ENCODE measurements around the gene RAB3IL1.

The RAB3IL1 gene

GRCh38 chr11:61946894-61947293 is 29.5 kb upstream of the RAB3IL1 start:
- no peak overlapping the region for H3K4me3 ChIP-seq (replicated peaks; ENCODE audit: low read depth, low read length)
- TF ChIP-seq CTCF (IDR thresholded peaks at IDR 0.05; ENCODE audit: low read length, missing control alignments), result no peak
- no peak for DNase-seq (ENCODE audit: low read depth)

- no peak overlapping the region for H3K4me3 ChIP-seq (replicated peaks; ENCODE audit: low read depth, low read length)
- no peak for TF ChIP-seq CTCF (IDR thresholded peaks at IDR 0.05; ENCODE audit: low read length, missing control alignments)
- DNase-seq (ENCODE audit: low read depth), result no peak
These were observed 27.8 kb upstream of the RAB3IL1 start for GRCh38 chr11:61945191-61945590.

- DNase-seq (ENCODE audit: low read depth), result no peak
- no peak for TF ChIP-seq CTCF (IDR thresholded peaks at IDR 0.05; ENCODE audit: low read length, missing control alignments)
These were observed 23.1 kb upstream of the RAB3IL1 start for GRCh38 chr11:61940466-61940865.

GRCh38 chr11:61935861-61936260 is 18.5 kb upstream of the RAB3IL1 start:
- no peak overlapping the region for H3K4me3 ChIP-seq (replicated peaks; ENCODE audit: low read depth, low read length)
- TF ChIP-seq CTCF (IDR thresholded peaks at IDR 0.05; ENCODE audit: low read length, missing control alignments), result no peak

More at GRCh38 chr11:61940466-61940865, 23.1 kb upstream of the RAB3IL1 start:
- no peak overlapping the region for H3K4me3 ChIP-seq (replicated peaks; ENCODE audit: low read depth, low read length)

GRCh38 chr11:61930933-61931332 is 13.6 kb upstream of the RAB3IL1 start:
- DNase-seq (ENCODE audit: low read depth), result no peak
- TF ChIP-seq CTCF (IDR thresholded peaks at IDR 0.05; ENCODE audit: low read length, missing control alignments), result no peak

More at GRCh38 chr11:61935861-61936260, 18.5 kb upstream of the RAB3IL1 start:
- DNase-seq (ENCODE audit: low read depth), result no peak

GRCh38 chr11:61928606-61929005 is 11.2 kb upstream of the RAB3IL1 start:
- H3K4me3 ChIP-seq (replicated peaks; ENCODE audit: low read depth, low read length), result no peak overlapping the region
- TF ChIP-seq CTCF (IDR thresholded peaks at IDR 0.05; ENCODE audit: low read length, missing control alignments), result no peak
- DNase-seq (ENCODE audit: low read depth), result no peak

More at GRCh38 chr11:61930933-61931332, 13.6 kb upstream of the RAB3IL1 start:
- no peak overlapping the region for H3K4me3 ChIP-seq (replicated peaks; ENCODE audit: low read depth, low read length)

GRCh38 chr11:61927501-61927900 is 10.1 kb upstream of the RAB3IL1 start:
- H3K4me3 ChIP-seq (replicated peaks; ENCODE audit: low read depth, low read length), result no peak overlapping the region
- TF ChIP-seq CTCF (IDR thresholded peaks at IDR 0.05; ENCODE audit: low read length, missing control alignments), result no peak
- DNase-seq (ENCODE audit: low read depth), result no peak

All from fibroblast of pulmonary artery (primary cell).